Measurements from ENCODE around the gene TRIM47.
A peak's percentile ranks its signal among the peaks of the same experiment; 100 is the strongest.

TRIM47 gene

GRCh38 chr17:75828076-75828400, 50.3 kb downstream of the TRIM47 start:
- DNase-seq, result no peak

GRCh38 chr17:75827308-75828075, 50.9 kb downstream of the TRIM47 start:
- peak; percentile 52 for DNase-seq

- DNase-seq, result no peak
These were observed 51.6 kb downstream of the TRIM47 start for GRCh38 chr17:75826561-75827307.

- DNase-seq, result no peak
These were observed 52.5 kb downstream of the TRIM47 start for GRCh38 chr17:75825748-75826370.

- DNase-seq, result no peak
These were observed 53.2 kb downstream of the TRIM47 start for GRCh38 chr17:75825149-75825552.

GRCh38 chr17:75824666-75825065, 53.7 kb downstream of the TRIM47 start:
- DNase-seq, result no peak
